Activated T-cell treated with anti-CD3 and anti-CD28 coated beads, Interleukin-2, amount 50 U/mL, for 4 hours (primary cell): ENCODE results near the gene CCDC27. TPM values are rescaled to one million over a fixed set of nuclear protein-coding genes. Genes with fewer than 3 reads are reported as not detected.

Experiments used
- ATAC-seq, 2 donors: fragments of 200-7000 bp; cut with Tn5 transposase; one replicate each; pipeline ENCODE4 v1.10.0; 2021
- DNase-seq: peaks from one replicate; pipeline ENCODE4 v3.0.0-alpha.2; 2020
- H3K27me3 Mint-ChIP-seq: one replicate; pipeline ENCODE4 v1.8.0; 2021; ENCODE audit warnings: low read depth, mixed read lengths
- H3K36me3 Mint-ChIP-seq: one replicate; pipeline ENCODE4 v1.8.0; 2022; ENCODE audit warnings: mixed read lengths; ENCODE audit not compliant: insufficient read depth
- H3K4me1 Mint-ChIP-seq: one replicate; pipeline ENCODE4 v1.8.0; 2021; ENCODE audit warnings: low read depth, mixed read lengths
- H3K4me3 Mint-ChIP-seq: one replicate; pipeline ENCODE4 v1.8.0; 2021; ENCODE audit warnings: mild to moderate bottlenecking, moderate library complexity, mixed read lengths
- H3K9me3 Mint-ChIP-seq: one replicate; pipeline ENCODE4 v1.8.0; 2021; ENCODE audit warnings: mixed read lengths
- total RNA-seq, 3 donors: library from RNA; stranded (reverse); gene quantifications; one replicate each; pipeline ENCODE4 v1.2.1, GENCODE V29; 2021

Gene CCDC27
- not detected for total RNA-seq

DNA sequence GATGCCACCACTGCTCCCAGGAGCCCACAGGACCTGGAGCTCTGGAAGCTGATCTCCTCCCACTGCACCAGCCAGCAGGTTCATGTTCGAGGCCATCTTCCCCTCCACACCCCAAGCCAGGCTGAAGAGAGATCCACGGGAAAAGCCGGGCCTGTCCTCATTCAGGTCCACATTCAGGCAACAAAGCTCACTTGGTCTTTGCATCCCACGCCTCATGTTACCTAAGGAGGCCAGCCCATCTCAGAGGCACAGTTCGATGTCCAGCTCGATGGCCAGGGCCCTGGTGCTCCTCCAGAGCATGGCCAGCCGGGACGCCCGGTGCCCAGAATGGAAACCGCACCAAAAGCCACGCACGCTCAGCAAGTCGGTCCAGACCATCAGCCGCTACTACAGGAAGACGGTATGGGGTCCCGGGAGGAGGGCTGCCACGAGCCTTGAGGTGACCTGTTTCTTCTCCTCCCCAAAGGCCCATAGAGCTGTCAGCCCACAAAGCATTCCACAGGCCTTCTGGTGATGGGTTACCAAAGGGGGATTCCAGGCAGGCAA is at the start of gene CCDC27:
Gene CCDC27 (plus strand): TSS at position 51 of the 546 bp plus-strand sequence. CDS start 32 bp downstream, at position 83.
- DNase-seq (no peak), ATAC-seq (no peak)
- peaks cover 6% of the 10 kb centered on the region for H3K27me3 Mint-ChIP-seq
- no peak within 1 kb of the TSS for H3K4me3 Mint-ChIP-seq
- H3K9me3 Mint-ChIP-seq, result no peaks in the 10 kb centered on the region
- H3K4me1 Mint-ChIP-seq, result peaks cover 10% of the 10 kb centered on the region
- H3K36me3 Mint-ChIP-seq, result no peaks in the 10 kb centered on the region

DNA sequence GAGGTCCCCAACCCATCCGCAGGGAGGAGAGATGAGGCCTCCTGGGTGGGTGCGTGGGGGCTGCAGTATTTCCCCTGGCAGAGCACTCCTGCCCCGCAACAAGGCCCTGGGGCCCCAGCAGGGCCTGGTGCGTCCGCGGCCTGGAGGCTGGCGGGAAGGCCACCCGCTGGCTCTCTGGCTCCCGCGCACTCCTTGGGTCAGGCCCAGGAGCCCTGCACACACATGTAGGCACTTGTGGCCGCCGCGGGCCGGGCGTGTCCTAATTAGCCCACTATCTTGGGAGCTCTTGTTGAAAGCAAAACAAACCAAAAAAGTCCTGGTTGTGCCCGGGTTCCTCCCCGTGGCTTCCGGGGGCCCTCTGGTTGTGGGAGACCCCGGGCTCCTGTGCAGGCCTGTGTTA is 49.7 kb upstream of the CCDC27 start:
- peaks cover 4% of the 10 kb centered on the region for H3K4me1 Mint-ChIP-seq

DNA sequence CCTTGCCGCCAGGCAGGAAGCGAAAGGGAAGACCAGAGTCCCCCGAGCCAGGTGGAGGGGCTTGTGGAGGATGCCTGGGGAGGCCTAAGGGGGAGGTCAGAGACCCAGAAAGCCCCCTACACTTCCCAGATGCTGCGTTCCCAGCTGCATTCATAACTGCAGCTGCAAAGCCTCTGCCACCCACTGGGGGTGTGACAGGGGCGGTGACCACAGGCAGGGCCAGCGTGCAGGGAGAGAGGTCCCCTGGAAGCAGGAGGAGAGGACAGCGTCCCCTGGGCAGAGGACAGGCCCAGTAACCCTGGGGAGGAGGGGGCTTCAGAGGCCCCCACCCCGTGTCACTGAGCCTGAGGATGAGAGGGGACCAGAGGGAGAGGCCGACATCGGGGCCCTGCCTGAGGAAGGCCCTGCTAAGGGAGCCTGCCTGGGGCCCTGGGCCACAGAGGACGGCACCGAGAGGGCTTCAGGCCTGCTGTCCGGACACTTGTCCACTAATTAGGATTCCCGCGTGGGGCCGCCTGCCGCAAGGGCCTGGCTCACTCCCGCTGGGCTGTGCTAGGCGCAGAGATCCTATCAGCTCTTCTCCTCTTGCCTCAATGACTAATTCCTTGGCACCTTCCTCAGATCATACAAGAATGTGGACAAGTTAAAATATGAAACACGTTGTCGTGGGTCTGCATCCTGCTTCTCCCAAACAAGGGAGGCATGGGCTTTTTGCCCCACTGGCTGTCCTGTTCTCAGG is 49.1 kb upstream of the CCDC27 start:
- Mint-ChIP-seq H3K36me3 (no peaks in the 10 kb centered on the region), H3K9me3 (no peaks in the 10 kb centered on the region), H3K4me3 (no peak overlapping the region), H3K4me1 (peaks cover 4% of the 10 kb centered on the region), H3K27me3 (peaks cover 9% of the 10 kb centered on the region)
- ATAC-seq, result no peak
- DNase-seq, result no peak

More for the DNA sequence above, 49.7 kb upstream of the CCDC27 start:
- ATAC-seq (no peak), DNase-seq (no peak)
- Mint-ChIP-seq H3K27me3 (peaks cover 10% of the 10 kb centered on the region), H3K36me3 (no peaks in the 10 kb centered on the region), H3K4me3 (no peak overlapping the region), H3K9me3 (no peaks in the 10 kb centered on the region)

DNA sequence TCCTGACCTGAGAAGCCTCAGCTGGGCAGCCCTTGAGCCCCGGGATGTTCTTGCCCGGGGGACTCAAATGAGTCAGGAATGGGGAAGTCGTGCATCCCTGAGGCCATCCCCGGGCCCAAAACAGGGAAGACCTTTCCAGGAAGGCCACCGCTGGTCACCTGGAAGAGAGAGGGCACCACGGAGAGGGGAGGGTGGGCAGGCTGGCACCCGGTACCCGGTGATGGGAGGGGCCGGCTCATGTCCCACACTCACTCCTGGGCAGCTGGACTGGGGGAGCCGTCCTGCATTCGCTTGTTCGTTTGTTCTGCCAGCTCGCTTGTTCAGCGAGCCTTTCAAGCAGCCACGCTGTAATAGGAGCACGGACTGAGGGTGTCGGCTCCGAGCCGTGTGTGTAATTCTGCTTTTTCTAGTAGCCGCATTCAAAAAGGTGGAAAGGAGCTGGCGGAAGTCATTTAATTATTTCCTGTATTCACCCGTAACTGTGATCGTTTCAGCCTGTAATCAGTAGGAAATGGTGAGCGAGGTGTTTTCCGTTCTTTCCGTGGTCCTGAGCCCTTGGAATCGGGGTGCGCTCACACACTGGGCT is 48.4 kb upstream of the CCDC27 start:
- peaks cover 12% of the 10 kb centered on the region for H3K27me3 Mint-ChIP-seq
- DNase-seq, result no peak

DNA sequence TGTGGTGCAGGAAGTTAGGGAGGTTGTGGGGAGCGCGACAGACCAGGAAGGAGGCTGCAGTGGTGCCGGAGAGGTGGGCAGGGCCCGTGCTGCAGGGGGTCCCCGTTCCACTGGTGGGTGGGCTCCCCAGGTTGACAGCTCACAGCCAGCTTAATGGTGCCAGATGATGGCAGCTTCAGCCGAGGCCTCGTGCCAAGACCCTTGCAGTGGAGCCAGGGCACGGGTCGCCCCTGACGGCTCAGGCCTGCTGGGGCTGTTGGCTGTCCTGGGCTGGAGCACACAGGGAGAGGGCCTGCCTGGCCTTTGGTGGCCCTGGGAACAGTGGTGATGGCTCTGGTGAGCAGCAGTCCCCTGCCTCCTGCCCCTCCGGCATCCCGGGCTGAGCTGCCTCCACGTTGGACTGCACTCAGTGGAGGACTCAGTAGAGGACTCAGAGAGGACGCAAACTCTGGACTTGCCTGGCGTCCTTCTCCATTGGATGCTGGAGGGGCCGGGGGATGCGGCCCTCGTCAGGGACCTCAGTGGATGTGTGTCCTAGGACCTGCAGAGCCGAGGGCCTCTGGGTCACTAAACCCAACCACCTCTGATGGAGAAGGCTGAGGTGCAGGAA is 46.8 kb upstream of the CCDC27 start:
- ATAC-seq, result no peak
- no peak for DNase-seq
- Mint-ChIP-seq H3K4me3 (no peak overlapping the region), H3K9me3 (no peaks in the 10 kb centered on the region), H3K36me3 (no peaks in the 10 kb centered on the region), H3K4me1 (peaks cover 4% of the 10 kb centered on the region), H3K27me3 (peaks cover 21% of the 10 kb centered on the region)

More for the DNA sequence above, 48.4 kb upstream of the CCDC27 start:
- Mint-ChIP-seq H3K36me3 (no peaks in the 10 kb centered on the region), H3K9me3 (no peaks in the 10 kb centered on the region), H3K4me3 (no peak overlapping the region), H3K4me1 (peaks cover 4% of the 10 kb centered on the region)
- no peak for ATAC-seq

DNA sequence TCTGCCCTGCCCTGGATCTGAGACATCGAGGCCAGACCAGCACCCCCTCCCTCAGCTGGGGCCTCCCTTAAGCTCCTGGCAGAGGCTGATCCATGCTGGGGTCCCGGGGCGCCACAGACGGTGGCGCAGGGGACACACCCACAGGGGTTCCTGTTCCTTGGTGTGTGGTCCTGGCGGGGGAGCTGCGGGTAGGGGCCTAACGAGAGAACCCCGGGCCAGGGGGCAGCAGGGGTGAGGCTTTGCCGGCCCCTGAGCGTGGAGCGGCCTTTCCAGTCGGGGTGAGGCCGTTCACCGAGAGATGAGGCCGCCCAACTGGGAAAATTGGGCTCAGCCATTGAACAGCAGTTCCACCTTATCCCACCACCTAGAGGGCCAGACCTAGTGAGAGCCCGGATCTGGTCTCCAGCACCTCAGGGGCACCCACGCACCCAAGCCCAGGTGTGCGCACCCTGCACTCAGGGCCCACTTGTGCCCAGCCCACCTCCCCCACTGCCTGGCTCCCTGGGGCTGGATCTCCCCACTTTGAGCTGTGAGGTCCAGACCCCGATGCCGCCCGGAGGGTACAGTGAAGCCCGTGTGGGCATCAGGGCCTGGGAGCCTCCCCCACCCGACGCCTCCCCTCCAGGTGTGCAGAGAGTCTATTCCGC is 45.5 kb upstream of the CCDC27 start:
- no peak for ATAC-seq

DNA sequence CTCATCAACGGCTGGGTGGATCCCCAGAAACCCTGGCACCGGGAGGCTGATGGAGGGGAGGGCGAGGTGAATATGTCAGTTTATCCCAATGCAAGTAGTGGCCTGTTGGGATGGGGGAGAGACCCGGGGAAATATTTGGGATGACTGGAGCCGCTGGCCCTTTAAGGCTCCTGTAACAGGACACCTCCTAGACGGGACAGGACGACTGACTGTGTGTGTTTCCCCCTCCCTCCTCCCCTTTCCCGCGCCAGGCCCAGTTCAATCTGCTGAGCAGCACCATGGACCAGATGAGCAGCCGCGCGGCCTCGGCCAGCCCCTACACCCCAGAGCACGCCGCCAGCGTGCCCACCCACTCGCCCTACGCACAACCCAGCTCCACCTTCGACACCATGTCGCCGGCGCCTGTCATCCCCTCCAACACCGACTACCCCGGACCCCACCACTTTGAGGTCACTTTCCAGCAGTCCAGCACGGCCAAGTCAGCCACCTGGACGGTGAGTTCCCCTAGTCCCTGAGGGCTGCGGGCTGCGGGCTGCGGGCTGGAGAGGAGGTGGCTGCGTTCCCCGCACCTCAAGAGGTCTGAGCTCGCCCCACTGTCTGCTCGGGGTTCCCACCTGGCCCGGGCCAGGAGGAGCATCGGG is 44.8 kb upstream of the CCDC27 start:
- no peaks in the 10 kb centered on the region for H3K36me3 Mint-ChIP-seq
- ATAC-seq (no peak), DNase-seq (no peak)
- H3K27me3 Mint-ChIP-seq, result peaks cover 28% of the 10 kb centered on the region
- no peaks in the 10 kb centered on the region for H3K9me3 Mint-ChIP-seq
- no peak overlapping the region for H3K4me3 Mint-ChIP-seq
- H3K4me1 Mint-ChIP-seq, result peaks cover 4% of the 10 kb centered on the region

More for the DNA sequence above, 45.5 kb upstream of the CCDC27 start:
- Mint-ChIP-seq H3K4me3 (no peak overlapping the region), H3K9me3 (no peaks in the 10 kb centered on the region), H3K4me1 (peaks cover 4% of the 10 kb centered on the region), H3K27me3 (peaks cover 26% of the 10 kb centered on the region), H3K36me3 (no peaks in the 10 kb centered on the region)
- no peak for DNase-seq

DNA sequence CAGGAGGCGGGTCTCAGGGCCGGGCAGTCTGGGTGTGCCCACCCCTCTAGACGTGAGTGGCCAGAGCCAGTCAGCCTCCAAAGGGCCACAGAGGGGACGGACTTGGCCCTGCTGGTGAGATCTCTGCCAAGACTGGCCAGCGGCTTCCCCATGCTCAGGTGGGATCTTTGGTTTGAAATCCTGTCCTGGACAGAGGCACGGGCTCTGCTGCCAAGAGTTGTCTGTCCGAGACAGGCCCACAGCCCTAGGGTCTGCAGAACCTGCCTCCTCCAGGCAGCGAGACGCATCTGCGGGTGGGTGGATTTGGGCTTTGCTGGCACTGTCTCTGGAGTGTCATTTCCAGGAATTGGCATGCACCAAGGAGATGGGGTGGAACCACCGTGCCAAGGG is 44.3 kb upstream of the CCDC27 start:
- ATAC-seq (no peak), DNase-seq (no peak)
- Mint-ChIP-seq H3K4me3 (no peak overlapping the region), H3K4me1 (peaks cover 4% of the 10 kb centered on the region), H3K36me3 (no peaks in the 10 kb centered on the region), H3K27me3 (peaks cover 28% of the 10 kb centered on the region), H3K9me3 (no peaks in the 10 kb centered on the region)

DNA sequence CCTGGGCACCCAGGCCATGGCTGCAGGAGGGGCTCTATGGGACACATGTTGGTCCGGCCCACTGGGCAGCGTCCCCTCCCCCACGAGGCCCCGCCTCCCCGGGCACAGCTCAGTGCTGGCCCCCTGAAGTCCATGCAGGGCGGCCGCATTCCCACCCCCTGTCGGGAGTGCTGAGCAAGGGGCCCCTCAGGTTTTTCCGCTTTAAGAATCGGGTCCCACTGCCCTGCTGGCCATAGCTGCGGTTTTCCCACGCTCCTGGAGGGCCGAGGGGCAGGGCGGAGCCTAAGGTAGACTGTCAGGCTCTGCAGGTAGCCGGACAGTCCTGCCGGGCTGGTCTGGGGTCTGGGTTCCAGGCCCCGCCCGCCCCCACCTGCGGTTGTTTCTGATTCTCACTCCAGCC is 43.5 kb upstream of the CCDC27 start:
- ATAC-seq (no peak), DNase-seq (no peak)
- H3K27me3 Mint-ChIP-seq, result peaks cover 28% of the 10 kb centered on the region
- H3K36me3 Mint-ChIP-seq, result no peaks in the 10 kb centered on the region
- no peak overlapping the region for H3K4me3 Mint-ChIP-seq
- H3K4me1 Mint-ChIP-seq, result peaks cover 4% of the 10 kb centered on the region
- no peaks in the 10 kb centered on the region for H3K9me3 Mint-ChIP-seq

DNA sequence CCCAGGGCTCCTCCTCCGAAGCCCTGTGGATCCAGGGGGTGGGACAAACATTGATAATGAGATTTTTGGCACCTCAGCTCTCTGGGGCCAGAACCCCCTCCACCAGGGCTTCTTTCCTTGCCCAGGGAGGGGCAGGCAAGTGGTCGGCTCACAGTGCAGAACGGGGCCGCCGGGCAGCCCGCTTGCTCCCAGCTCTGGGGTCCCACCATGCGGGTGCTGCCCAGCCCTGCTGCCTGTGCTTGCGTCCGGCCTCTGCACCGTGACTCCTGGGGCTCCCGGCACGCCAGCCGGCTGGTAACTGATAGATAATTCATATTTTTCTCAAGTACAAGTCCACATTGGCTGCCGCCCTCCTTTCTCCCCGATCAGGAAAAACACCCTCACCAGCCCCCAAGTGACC is 42.0 kb upstream of the CCDC27 start:
- Mint-ChIP-seq H3K9me3 (no peaks in the 10 kb centered on the region), H3K36me3 (no peaks in the 10 kb centered on the region), H3K4me3 (no peak overlapping the region), H3K27me3 (peaks cover 26% of the 10 kb centered on the region), H3K4me1 (no peaks in the 10 kb centered on the region)
- DNase-seq (no peak), ATAC-seq (no peak)

DNA sequence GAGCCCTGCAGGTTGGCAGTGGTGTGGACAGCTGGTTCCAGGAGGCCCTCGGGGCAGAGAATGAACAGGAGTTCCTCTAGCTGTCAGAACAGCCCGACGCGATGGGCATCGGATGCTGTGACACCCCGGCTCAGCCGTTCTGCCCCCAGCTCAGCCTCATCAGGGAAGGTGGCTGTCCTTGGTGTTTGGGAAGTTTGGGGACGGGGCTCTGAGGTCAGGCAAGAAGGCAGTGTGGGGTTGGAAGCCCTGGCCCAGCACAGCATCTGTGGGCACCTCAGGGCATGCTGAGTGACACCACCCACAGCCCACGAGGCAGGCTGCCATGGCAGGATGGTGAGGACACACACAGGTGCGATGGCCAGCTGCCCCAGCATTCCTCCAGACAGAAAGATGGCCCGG is 40.9 kb upstream of the CCDC27 start:
- ATAC-seq (no peak), DNase-seq (no peak)
- Mint-ChIP-seq H3K27me3 (peaks cover 29% of the 10 kb centered on the region), H3K9me3 (no peaks in the 10 kb centered on the region), H3K36me3 (no peaks in the 10 kb centered on the region), H3K4me1 (no peaks in the 10 kb centered on the region), H3K4me3 (no peak overlapping the region)

DNA sequence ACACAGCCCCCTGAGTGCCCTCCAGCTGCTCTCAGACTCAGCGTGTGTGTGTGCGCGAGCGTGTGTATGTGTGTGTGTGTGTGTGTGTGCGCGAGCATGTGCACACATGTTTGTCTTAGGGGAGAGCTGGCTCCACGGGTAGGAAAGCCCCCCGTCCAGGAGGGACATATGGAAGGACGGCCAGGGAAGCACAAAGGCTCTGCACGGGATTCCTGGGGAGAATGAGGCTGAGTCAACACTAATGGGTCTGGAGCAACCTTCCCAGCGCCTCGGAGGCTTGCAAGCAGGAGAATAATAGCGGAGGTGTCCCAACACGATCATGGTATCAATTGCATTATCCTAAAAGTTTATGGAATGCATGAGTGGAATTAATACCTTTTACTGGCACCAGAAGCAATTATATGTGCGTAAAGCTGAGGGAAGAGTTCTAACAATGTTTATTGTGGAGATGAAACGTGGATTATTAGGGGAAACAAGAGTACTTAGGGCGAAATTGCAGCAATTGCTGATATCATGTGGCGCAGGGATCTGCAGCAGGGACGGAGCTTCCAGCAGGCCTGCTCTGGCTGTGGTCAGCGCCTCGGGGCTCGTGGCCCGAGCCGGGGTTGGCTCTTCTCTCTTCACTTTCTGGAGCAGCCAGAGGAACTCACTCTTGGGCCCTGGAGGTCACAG is 40.3 kb upstream of the CCDC27 start:
- no peaks in the 10 kb centered on the region for H3K36me3 Mint-ChIP-seq
- H3K27me3 Mint-ChIP-seq, result peaks cover 30% of the 10 kb centered on the region
- no peaks in the 10 kb centered on the region for H3K4me1 Mint-ChIP-seq
- no peaks in the 10 kb centered on the region for H3K9me3 Mint-ChIP-seq
- no peak overlapping the region for H3K4me3 Mint-ChIP-seq
- ATAC-seq (no peak), DNase-seq (no peak)

DNA sequence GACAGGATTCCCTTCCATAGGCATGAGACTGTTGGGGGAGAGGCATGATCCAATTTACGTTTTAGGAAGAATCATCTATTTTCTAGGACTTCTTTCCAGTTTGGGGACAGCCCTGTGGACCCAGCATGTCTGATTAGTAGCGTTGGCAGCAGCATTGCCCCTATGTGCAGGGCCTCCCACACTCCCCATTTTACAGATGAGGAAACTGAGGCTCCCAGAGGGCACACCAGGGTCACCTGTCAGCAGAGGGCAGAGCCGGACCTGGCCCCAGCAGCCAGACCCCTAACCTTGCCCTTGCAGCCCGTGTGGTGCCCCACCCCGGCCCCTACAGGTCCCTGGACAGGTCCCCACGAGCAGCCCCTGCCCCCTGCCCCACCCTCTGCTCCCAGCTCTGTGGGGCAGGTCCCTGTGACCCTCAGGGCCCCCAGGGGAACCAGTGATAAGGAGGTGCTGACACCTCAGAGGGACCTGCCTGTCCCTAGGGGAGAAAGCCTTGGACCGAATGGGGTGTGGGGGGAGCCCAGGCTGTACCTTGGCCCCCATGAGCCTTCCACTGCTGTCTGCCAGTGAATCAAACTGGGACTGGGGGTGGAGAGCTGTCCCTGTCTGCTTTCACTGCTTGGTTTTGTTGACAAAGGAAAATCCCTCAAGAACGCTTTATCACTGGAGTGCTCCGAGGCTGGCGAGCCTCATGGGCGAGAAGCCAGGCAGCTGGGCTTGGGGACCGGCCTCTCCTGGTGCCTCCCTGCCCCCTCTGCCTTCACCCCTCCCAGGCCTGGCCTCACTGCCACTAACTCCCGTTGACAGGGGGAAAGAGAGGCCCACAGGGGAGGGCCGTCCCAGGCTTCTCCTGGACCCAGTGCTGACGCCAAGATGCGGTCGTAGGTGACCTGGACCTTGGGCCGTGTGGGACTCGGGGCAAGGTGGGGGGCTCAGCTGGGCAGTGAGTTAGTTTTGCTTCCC is 39.4 kb upstream of the CCDC27 start:
- Mint-ChIP-seq H3K9me3 (no peaks in the 10 kb centered on the region), H3K4me1 (no peaks in the 10 kb centered on the region), H3K36me3 (no peaks in the 10 kb centered on the region), H3K27me3 (peaks cover 25% of the 10 kb centered on the region), H3K4me3 (no peak overlapping the region)
- no peak for ATAC-seq
- DNase-seq, result no peak
